Iris pigment epithelial cell (primary cell): ENCODE results near the gene KLF11.

Experiments used
- DNase-seq: peaks from one replicate; pipeline ENCODE4 v3.0.0-alpha.2; 2011; ENCODE audit warnings: low read depth

The KLF11 gene

DNA sequence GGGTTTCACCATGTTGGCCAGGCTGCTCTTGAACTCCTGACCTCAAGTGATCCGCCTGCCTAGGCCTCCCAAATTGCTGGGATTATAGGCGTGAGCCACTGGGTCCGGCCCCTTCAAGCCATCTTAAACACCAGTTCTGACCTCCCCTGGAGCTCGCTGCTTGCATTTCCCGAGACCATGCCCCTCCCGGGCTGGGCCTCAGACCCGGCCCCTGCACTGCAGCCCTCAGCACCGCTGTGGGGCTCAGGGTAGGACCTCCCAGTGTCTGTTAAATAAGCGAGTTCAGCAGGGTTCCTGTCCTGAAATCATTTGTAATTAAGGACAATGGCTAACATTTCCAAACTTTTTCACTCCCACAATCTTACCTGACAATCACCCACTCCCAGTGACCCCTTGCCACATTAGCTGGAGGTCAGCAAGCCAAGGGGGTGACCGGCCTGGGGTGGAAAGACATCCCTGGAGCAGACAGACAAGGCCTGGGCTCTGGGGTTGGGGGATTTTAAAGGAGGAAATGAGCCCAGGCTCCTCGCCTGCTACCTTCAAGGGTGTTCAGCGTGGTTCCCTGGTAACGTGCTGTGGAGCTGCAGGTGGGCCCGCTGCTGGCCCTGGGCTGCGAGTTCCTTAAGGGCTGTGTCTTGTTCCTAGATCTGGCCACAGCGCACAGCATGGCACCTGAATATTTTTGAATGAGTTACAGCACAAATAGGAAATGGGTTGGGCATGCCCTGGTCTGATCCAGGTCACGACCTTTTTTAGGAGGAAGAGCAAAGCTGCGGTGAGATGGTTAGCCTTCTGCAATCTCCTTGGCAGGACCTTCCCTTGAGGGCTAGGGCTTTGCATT lies 21.8 kb downstream of the KLF11 start:
- no peak for DNase-seq

DNA sequence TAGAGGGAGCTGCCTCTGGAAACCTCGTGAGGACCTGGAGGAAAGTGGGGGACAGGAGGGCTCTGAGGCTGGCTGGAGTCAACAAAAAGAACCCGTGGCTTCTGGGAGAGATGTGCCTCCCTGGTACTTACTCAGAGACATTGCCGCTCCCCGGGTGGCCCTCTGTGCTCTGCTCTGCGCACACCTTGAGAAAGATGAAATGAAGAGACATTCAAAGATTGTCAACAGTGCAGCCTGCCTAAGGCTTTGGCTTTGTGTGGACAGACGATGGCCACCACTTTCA lies 22.4 kb downstream of the KLF11 start:
- DNase-seq: no peak

DNA sequence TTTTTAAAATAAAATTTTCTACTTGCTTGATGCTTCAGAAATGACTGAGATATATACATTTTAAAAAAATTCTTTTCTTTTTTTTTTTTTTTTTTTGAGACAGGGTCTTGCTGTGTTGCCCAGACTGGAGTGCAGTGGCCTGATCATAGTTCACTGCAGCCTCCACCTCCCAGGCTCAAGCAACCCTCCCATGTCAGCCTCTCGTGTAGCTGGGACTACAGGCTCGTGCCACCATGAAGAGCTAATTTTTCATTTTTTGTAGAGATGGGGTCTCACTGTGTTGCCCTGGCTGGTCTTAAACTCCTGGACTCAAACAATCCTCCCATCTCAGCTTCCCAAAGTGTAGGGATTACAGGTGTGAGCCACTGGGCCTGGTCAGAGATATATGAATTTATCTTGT lies 24.0 kb downstream of the KLF11 start:
- DNase-seq: no peak

DNA sequence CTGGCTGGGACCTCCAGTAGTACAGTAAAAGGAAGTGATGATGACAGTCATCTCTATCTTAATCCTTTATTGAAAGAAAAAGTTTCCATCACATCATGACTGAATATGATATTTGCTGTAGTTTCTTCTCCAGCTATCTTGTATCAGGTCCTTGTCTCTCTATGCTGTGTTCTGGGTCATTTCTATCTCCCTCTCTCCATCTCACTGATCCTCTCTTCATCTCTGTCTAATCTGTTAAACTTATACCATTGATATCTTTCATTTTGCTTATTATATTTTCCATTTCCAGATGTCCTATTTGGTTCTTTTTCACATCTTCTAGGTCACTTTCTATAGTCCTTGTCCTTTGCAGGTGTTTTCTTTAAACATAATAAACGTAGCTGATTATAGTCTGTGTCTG lies 24.5 kb downstream of the KLF11 start:
- no peak for DNase-seq

DNA sequence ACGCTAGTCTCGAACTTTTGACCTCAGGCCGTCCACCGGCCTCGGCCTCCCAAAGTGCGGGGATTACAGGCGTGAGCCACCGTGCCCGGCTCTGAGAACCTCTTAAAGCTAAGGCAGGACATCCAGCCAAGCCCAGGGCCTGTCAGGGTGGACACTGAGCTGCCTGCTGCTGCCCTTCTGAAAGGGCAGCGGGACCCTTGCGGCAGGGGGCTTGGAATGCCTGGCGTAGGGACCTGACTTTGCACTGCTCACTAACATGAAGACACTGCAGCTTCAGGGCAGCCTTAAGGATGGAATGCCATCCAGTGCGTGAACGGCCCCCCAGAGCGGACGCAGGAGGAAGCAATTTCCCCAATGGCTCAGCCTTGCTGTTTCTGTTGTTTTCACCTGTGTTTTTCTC lies 27.8 kb downstream of the KLF11 start:
- DNase-seq: no peak

DNA sequence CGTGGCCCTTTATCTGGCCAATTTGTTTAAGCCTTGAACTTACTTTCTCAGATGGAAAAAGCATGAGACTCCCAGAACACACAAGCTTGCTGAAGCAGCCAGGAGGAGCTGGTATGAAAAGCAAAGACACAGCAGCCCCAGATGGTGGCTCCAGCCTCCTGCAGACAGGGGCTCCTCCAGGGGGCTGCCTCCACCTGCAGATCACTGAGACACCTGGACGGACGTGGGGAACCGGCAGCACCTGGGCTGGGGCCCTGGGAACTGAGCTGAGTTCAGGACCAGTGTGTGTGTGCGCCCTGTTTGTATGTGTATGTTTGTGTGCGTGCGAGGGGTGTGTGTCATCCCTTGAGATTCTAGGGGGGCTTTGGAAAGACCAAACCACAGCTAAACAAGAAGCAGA lies 28.2 kb downstream of the KLF11 start:
- DNase-seq: no peak

DNA sequence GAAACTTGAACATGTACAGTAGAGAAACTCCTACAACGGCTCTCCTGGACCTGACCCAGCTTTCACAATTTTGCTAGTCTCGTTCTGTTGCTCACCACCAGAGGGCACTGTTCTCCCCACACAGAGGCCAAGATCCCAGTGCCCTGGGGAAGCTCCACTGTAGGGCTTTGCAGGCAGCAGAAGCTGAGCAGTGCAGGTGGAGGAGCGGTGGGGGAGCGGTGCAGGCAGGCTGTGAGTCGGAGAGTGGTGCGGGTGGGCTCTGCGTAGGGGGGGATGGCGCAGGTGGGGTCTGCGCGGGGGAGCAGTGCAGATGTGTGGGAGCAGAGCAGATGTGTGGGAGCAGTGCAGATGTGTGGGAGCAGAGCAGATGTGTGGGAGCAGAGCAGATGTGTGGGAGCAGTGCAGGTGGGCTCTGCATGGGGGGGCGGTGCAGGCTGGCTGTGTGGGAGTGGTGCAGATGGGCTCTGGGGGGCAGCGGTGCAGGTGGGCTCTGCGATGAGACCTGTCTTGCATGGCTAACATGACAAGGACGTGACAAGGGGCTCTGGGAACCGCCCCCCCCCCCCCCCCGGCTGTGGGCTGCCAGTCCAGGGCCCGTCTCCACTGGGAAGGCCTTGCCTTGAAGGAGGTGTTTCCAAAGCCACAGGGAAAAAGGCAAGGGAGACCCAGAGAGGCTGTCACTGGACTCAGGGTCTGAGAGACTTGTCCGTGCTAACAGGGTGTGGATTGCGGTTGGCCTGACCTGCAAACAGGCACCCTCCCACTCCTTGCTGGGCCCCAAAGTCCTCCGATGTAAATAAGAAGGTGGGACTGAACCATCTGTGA lies 29.5 kb downstream of the KLF11 start:
- DNase-seq: peak; percentile 83

DNA sequence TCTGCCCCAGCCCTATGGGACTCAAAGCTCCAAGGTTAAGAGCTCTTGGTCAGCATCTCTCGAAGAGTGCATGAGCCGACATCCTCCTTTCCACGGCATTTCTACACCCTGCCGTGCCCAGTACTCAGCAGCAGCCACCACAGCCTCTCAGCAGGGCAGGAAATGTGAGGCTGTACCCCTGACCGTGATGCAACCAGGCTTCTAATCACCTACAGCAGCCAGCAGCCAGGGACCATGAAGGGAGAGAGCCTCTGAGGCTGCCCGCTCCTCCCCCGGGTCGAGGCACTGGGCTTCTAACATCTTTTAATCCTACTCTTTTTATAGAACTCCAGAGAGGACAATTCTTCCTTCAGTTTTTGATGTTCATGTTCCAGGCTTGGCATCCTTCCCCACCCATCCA lies 30.4 kb downstream of the KLF11 start:
- no peak for DNase-seq

DNA sequence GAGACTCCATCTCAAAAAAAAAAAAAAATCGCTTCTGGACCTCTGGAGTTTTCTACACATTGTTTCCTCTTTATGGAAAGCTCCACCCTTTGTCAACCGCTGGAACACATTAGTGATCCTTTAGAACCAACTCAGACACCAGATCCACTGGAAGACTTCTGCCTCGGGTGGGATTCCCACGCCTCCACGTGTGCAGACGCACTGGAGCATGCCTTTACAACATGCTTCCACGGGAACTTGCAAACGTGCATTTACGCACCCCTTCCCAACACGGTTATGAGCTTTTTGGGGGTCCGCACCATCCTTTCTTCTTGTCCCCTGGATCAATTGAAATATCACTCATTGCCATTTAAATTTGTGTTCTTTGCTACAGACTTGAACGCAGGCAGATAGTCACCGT lies 31.8 kb downstream of the KLF11 start:
- no peak for DNase-seq

DNA sequence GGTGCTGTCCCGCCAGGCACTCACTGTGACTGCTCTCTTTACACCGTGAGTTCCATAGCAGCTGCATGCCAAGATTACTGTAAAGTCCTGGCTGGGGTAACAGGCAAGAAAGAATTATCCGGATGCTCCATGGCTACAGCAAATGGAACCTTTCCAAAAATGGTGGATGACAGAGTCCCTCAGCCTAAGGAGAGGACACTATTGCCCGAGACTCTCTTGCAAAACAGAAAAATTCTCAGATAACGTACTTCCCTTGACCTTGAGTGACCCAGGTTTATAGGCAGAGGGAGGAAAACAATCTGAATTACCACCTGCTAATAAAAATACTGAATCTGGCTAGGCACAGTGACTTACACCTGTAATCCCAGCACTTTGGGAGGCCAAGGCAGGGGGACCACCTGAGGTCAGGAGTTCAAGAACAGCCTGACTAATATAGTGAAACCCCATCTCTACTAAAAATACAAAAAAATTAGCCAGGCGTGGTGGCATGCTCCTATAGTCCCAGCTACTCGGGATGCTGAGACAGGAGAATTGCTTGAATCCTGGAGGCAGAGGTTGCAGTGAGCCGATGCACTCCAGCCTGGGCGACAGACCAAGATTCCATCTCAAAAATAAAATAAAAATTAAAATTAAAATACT lies 32.3 kb downstream of the KLF11 start:
- DNase-seq: no peak

DNA sequence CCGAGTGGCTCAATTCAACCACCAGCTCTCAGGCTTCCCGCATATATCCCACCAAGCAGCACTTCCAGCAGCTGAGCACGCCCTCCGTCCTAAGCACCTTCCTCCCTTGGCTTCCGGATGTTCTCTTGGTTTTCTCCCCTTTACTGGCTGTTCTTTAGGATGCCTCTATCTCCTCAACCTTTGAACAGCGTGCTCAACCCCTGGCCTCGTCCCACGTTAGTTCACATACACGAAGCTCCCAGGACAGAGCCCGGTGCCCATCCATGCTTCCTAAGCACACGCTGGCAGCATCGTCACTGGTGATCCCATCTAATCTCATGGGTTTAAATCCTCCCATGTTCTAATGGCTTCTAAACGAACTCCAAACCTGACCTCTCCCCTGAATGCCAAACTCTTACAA lies 33.2 kb downstream of the KLF11 start:
- no peak for DNase-seq

DNA sequence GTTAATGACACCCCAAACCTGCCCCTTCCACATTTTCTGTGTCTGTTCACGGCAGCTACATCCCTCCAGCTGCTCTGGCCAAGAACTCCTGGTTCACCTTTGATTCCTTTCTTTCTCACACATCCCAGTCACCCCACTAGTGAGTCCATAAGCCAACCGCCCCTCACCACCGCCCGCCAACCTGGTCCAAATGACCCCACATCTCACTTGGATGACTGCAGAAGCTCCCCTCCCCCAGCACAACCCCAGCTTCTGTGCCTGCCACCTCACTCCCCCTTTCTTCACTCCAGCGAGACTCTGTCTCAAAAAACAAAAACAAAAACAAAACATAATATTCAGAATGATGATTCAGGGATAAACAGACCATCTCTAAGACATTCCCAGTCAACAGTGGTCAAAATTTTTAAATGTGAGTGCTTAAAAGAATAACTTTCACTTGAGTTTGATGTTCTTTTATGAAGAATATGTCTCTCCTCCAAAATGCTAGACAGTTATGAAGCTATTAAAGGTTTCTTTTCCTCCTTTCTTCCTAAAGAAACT lies 33.7 kb downstream of the KLF11 start:
- DNase-seq: no peak

DNA sequence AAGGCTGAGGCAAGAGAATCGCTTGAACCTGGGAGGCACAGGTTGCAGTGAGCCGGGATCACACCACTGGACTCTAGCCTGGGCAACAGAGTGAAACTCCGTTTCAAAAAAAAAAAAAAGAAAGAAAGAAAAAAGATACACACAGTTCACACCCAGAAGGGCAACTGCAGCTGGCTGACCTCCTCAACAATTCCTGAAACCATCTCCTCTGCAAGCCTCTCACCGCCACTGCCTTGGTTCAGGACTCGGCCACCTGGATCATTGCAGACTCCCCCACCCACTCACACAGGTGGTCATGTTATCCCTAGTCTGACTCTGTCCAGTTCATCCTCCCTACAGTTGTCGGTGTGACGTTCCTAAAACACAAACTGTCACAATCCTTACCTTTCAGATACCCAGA lies 34.7 kb downstream of the KLF11 start:
- no peak for DNase-seq

DNA sequence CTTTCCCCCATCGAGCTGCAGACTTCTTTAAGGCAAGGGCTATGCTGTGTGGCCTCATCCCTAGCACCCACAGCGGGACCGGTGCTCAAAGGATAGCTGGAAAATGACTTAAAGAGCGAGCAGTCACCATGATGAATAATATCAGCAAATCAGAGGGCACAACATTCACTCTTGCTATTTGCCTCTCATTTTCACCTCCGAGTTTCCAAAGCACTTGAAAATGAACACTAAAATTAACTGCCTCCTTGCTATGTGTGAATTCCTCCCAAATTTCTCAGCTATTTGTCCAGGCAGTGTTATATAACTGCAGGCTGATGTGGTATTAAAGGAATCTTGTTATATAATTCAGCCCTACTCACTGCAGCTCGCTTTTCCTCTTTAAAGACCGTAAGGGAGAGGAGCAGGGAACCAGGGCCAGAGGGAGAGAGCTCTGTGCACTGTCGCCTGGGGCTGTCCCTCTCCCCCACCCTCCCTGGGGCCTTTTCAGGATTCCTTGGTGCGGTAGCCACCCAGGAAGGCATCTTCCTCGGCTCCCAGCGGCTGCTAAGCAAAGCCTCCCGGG lies 35.4 kb downstream of the KLF11 start:
- DNase-seq: no peak

DNA sequence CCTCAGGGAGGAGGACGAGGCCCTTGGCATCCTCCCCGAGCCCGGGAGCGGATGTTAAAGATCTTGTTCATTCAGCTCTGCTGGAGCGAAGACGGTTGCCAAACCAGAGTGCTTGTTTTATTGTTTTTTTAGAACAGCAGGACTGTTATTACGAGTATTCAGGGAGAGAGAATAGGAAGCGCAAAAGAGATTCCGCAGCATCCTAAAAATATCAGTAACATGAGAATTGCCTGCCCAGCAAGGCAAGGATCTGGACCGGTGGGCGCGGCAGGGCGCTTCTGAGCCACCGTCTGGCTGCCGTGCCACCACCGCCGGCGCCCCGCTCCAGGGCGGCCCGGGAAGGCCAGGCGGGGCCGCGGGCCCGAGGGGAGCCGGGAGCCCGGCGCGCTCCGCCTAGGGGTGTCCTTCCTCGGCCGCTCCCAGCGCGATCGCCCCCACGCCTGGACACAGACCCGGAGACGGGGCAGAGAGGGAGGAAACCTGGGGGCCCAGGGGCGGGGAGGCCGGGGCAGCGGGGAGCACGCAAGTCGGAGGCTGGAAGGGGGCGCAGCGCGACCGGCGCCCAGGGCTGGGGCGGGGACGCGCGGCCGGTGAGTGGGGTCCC lies 36.0 kb downstream of the KLF11 start:
- DNase-seq: peak; percentile 70

DNA sequence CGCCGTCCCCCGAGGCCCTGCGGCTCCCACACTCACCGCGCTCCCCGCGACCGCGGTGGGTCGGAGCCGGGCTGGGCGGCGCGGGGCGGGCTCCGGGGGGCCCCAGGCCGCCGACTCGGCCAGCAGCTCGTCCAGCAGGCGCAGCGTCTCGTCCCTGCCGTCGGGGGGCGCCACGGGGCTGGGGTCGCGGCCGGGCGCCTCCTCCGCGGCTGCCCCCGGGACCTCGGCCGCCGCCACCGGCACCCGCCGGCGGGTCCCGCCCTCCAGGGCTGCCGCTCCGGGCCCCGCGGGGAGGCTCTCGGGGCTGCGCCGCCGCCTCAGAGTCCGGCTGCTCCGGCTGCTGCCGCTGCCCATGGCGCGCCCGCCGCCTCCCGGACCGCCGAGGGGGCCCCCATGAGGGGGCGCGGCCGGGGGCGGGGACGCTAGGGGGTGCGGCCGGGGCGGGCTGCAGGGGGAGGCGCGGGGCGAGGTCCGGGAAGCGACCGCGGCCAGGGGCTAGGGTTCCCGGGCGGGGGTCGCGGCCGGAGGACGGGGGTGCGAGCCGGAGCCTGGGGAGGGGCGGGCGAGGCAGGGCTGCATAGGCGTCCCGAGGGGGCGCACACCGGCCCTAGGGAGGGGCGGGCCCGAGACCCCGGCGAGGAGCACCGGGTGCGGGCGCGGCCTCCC lies 36.7 kb downstream of the KLF11 start, which contains the start of gene CYS1:
CYS1 (minus strand) TSS at position 542 of the 666 bp plus-strand sequence; CDS start at position 354, 188 bp downstream.
- no peak for DNase-seq

DNA sequence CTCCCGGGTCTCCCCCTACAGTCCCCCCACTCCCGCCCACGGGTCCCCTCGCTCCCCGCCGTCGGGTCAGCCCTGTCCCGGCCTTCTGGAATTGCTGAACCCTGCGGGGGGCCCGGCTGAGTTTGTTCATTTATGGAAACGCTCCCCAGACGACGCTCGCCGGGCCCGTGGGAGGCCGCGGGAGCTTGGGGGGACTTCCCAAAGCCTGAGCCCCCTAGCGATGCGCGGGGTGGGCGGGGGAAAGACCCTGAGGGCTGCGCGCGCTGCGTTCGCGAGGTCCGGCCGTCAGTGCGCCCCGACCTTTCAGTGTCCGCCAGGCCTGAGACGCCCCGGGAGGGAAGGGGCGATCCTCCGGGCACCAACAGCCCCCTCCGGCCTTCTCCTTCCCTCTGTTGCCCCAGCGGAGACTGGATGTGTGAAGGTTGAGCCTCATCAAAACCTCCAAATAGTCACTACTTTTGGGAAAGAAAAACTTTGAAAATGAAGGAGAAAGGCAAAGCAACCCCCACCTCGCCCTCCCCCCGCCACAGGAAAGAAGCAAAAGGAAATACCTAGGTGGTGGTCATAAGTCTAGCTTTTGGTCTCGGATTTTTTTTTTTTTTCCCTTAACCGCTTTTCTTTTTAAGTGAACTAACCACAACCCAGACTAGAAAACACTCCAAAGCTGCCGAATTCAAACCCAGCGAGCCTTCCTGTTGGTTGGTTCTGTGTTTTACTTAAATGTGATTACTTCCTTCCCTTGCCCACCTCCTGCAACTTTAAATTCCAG lies 37.4 kb downstream of the KLF11 start:
- no peak for DNase-seq

DNA sequence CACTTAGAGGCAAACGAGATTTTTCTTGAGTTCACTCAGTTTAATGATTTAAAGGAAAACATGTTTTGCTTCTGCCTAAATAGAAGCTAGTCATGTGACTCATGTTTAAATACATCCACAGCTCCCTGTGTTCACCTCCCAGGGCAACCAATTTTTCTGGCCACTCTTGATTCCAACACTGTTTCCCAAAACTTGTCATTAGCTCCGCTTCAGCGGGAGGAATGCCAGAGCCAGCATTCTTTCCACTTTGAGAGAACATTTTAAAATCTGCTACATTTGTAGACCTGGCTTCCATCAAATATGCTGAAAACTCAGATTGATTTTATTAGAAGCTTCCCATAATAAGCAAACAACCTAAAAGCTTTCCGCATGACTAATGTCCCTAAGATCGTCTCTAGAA lies 39.7 kb downstream of the KLF11 start:
- DNase-seq: no peak

DNA sequence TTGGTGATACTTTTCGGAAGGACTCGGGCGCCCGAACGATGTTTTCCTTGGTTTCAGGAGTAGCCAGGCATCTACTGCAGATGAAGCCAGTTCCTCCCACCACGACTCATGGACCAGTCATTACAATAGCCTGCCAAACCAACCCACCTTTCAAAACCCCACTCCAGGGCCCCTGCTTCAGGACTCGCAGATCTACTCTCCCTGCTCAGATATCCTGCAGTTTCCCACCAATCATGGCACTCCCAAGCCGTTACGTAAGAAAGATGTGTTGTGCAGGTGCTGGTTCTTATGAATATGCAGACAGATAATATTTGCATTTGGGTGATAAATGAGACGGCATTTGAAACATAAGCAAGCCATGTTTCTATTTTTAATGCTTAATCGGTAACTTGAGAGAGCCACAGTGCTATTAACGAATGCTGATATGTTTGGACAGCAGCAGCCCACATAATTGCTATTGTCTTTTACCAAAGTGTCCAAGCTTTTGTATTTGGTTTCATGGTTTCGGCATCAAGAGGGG lies 40.4 kb downstream of the KLF11 start:
- no peak for DNase-seq

DNA sequence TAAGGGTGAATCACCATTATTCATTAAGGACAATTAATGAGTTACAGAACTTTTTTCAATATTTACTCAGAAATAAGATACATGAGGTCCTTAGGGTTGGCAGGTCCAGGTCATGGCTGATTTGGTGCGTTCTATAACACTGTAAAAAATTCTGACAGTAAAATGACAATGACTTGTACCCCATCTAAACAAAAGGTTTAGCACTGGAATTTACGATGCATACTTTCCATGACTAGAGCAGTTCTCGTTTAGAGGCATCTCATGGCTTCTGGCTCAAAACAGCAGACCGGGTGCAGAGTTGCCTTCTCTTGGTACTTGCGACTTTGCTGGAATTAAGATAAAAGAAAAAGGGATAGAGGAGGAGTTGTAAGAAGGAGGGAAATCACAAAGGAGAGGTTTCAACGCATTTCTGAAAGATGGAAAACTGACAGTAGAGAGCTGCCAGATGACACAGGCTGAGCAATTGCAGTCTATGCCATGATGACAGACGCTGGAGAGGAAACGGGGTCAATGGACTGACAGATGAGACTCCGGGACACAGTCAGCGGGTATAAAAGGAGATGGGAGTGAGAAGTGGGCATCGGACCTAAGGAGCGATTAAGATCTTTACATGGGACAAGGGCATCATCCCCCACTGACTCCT lies 41.0 kb downstream of the KLF11 start:
- DNase-seq: no peak
